HepG2 (cell line): ENCODE results near the gene HERC6. TPM values are rescaled to one million over a fixed set of nuclear protein-coding genes. Genes with fewer than 3 reads are reported as not detected.

Experiments
- ATAC-seq: fragments of 200-7000 bp; cut with Tn5 transposase; 3 replicates; pipeline ENCODE4 v1.9.1; 2020; ENCODE audit warnings: mild to moderate bottlenecking, moderate library complexity
- BruUV-seq: library from RNA; stranded (reverse); fragments of 400-500 nt; replicated peaks from 2 replicates; lab custom pipeline; 2021; lab: Mats Ljungman, UMichigan
- CTCF ChIA-PET: fragments of 300-600 bp; formaldehyde crosslinking; extraction: SDS; loops from one replicate; lab custom pipeline; 2021; ENCODE audit warnings: low total read pairs, inconsistent platforms, low intra/inter-chr PET ratio; lab: Yijun Ruan, JAX
- POLR2A ChIA-PET: fragments of 350-600 bp; sonication (Branson Sonifier 250); formaldehyde crosslinking; loops from one replicate; lab custom pipeline; 2020; ENCODE audit warnings: antibody characterized with exemption, inconsistent platforms; lab: Yijun Ruan, JAX
- DNase-seq: peaks from one replicate; pipeline ENCODE4 v3.0.0-alpha.2; 2015; ENCODE audit warnings: low spot score
- FAIRE-seq: peaks from 3 replicates; lab custom pipeline; 2011; peaks lifted over from hg19 to GRCh38; lab: Jason Lieb, UNC
- H2AFZ ChIP-seq: one replicate; pipeline ENCODE4 v1.6.1; 2011; ENCODE audit warnings: low read length, inconsistent platforms
- H3K27ac ChIP-seq: fragments of 300-600 bp; 3 replicates; pipeline ENCODE4 v1.8.0; 2011; ENCODE audit warnings: mixed run types, mild to moderate bottlenecking, mixed read lengths, low read length, inconsistent platforms; ENCODE audit not compliant: insufficient read depth; ENCODE audit errors: extremely low read length
- H3K27me3 ChIP-seq, 2 experiments: fragments of 200-600 bp in 1 of 2; 2 replicates in 1 of 2; 3 replicates in 1 of 2; pipeline versions ENCODE4 v1.6.0 to v1.8.0; 2011; ENCODE audit warnings: low read length in 2 of 2, mild to moderate bottlenecking in 2 of 2, moderate library complexity in 2 of 2, inconsistent platforms in 1 of 2; ENCODE audit not compliant: insufficient read depth in 2 of 2, control insufficient read depth in 1 of 2
- H3K36me3 ChIP-seq, 2 experiments: fragments of 200-600 bp in 1 of 2; replicated peaks in 1 of 2; 2 replicates in 1 of 2; 3 replicates in 1 of 2; pipeline versions ENCODE4 v1.5.1 to v1.8.0; 2011; ENCODE audit warnings: low read length in 2 of 2, inconsistent platforms in 1 of 2; ENCODE audit not compliant: insufficient read depth in 2 of 2, control insufficient read depth in 1 of 2
- H3K4me1 ChIP-seq: 2 replicates; pipeline ENCODE4 v1.5.1; 2012; ENCODE audit warnings: low read length, inconsistent platforms; ENCODE audit not compliant: insufficient read depth
- H3K4me2 ChIP-seq: 2 replicates; pipeline ENCODE4 v1.6.0; 2011; ENCODE audit warnings: low read depth, low read length, inconsistent platforms
- H3K4me3 ChIP-seq, 3 experiments: fragments of 200-600 bp in 1 of 3; sonication (generic), shearing (Covaris generic) in 1 of 3; replicated peaks in 1 of 3; 2 replicates each; pipeline ENCODE4 v1.5.1; 2011 to 2016; ENCODE audit warnings: low read length in 3 of 3, inconsistent platforms in 2 of 3, low read depth in 2 of 3, mild to moderate bottlenecking in 2 of 3, control low read depth in 1 of 3, mixed read lengths in 1 of 3; ENCODE audit not compliant: insufficient read depth in 1 of 3
- H3K79me2 ChIP-seq: one replicate; pipeline ENCODE4 v1.6.1; 2011; ENCODE audit warnings: low read length, inconsistent platforms; ENCODE audit not compliant: insufficient read depth
- H3K9ac ChIP-seq: 2 replicates; pipeline ENCODE4 v1.6.0; 2011; ENCODE audit warnings: mild to moderate bottlenecking, low read depth, low read length, inconsistent platforms; ENCODE audit not compliant: insufficient read depth
- H3K9me3 ChIP-seq: 2 replicates; pipeline ENCODE4 v1.5.1; 2012; ENCODE audit warnings: mild to moderate bottlenecking, low read length
- H4K20me1 ChIP-seq: 2 replicates; pipeline ENCODE4 v1.6.0; 2011; ENCODE audit warnings: inconsistent platforms, mild to moderate bottlenecking, low read length, moderate library complexity; ENCODE audit not compliant: insufficient read depth
- FUBP1 ChIP-seq: sonication (generic); formaldehyde crosslinking; IDR thresholded peaks from 2 replicates; pipeline ENCODE4 v1.5.1; 2020; ENCODE audit warnings: missing genetic modification reagents, mild to moderate bottlenecking, borderline replicate concordance
- KLF13 ChIP-seq: sonication (generic); formaldehyde crosslinking; IDR thresholded peaks from 2 replicates; pipeline ENCODE4 v1.4.0; 2020; ENCODE audit warnings: mild to moderate bottlenecking, missing genetic modification reagents
- MXD4 ChIP-seq: IDR thresholded peaks from 2 replicates; pipeline ENCODE4 v1.6.1; 2016; ENCODE audit warnings: mild to moderate bottlenecking, missing biosample characterization, missing genetic modification reagents
- RBM22 ChIP-seq: fragments of 200-400 bp; formaldehyde crosslinking; optimal IDR thresholded peaks from 2 replicates; pipeline ENCODE3; 2017; ENCODE audit warnings: mild to moderate bottlenecking, low read length, moderate library complexity
- RELA ChIP-seq: sonication (generic); formaldehyde crosslinking; IDR thresholded peaks from 2 replicates; pipeline ENCODE4 v1.4.0; 2020; ENCODE audit warnings: missing genetic modification reagents
- SMYD3 ChIP-seq: sonication (generic); formaldehyde crosslinking; IDR thresholded peaks from 2 replicates; pipeline ENCODE4 v1.8.1; 2023; ENCODE audit warnings: mild to moderate bottlenecking, missing genetic modification reagents
- ZNF317 ChIP-seq: sonication (generic); formaldehyde crosslinking; IDR thresholded peaks from 2 replicates; pipeline ENCODE4 v1.5.0; 2020; ENCODE audit warnings: mild to moderate bottlenecking, missing genetic modification reagents
- ZNF33B ChIP-seq: sonication (generic); formaldehyde crosslinking; IDR thresholded peaks from 2 replicates; pipeline ENCODE4 v1.5.1; 2020; ENCODE audit warnings: mild to moderate bottlenecking, missing genetic modification reagents
- WGBS: methylation state at CpG from one replicate; pipeline ENCODE4 v1.1.6; 2017; ENCODE audit warnings: low lambda C conversion rate; 5-methylcytosine and 5-hydroxymethylcytosine counted together
- in situ Hi-C: cut with HindIII; loops from 2 replicates; pipeline ENCODE4 v1.10.0; 2017; ENCODE audit warnings: low pct_unique_long_range_greater_than_20kb; ENCODE audit not compliant: extremely low pct_ligation_motif_present
- intact Hi-C: fragments of 100-400 bp; cut with micrococcal nuclease; formaldehyde crosslinking; loops from one replicate; pipeline ENCODE4 v1.10.0; 2022; ENCODE audit not compliant: unreplicated experiment
- polyA plus RNA-seq, 8 experiments: library from polyadenylated mRNA; depleted of rRNA in 3 of 8; stranded (reverse) in 7 of 8; unstranded in 1 of 8; fragments of >200 nt; fragmentation: Illumina TruSeq in 4 of 8; extraction: Trizol in 4 of 8; gene quantifications; 2 replicates each; pipeline versions ENCODE4 v1.2.1 to v1.2.3, GENCODE V29; 2011 to 2016; ENCODE audit warnings: low read depth in 4 of 8, missing spikeins in 1 of 8, mixed read lengths in 1 of 8; ENCODE audit not compliant: insufficient read depth in 1 of 8
- total RNA-seq, 5 experiments: library from RNA; depleted of rRNA; stranded (reverse); fragments of >200 nt; fragmentation: Illumina TruSeq; extraction: Trizol; gene quantifications; 2 replicates each; pipeline ENCODE4 v1.2.3, GENCODE V29; 2016; ENCODE audit warnings: low read depth in 1 of 5
- TF ChIP-seq, protein P1 (sequence below): sonication (generic); formaldehyde crosslinking; IDR thresholded peaks from one replicate; pipeline ENCODE4 v1.5.1; 2020; ENCODE audit warnings: mild to moderate bottlenecking, missing genetic modification reagents; ENCODE audit errors: not compliant biosample characterization
- TF ChIP-seq, protein P2 (sequence below): sonication (generic); formaldehyde crosslinking; conservative IDR thresholded peaks from 2 replicates; pipeline ENCODE4 v1.8.0; 2022; ENCODE audit warnings: low read depth, missing genetic modification reagents
- TF ChIP-seq, protein P3 (sequence below): sonication (generic); formaldehyde crosslinking; IDR thresholded peaks from 2 replicates; pipeline ENCODE4 v1.4.0; 2020; ENCODE audit warnings: missing genetic modification reagents

HERC6 gene
- total and polyA plus RNA-seq, 2 of the 13 experiments (the other 11 are each of a cell fraction or from before 2014, with no cell fraction given), result 0.50 to 2.0 TPM

DNA sequence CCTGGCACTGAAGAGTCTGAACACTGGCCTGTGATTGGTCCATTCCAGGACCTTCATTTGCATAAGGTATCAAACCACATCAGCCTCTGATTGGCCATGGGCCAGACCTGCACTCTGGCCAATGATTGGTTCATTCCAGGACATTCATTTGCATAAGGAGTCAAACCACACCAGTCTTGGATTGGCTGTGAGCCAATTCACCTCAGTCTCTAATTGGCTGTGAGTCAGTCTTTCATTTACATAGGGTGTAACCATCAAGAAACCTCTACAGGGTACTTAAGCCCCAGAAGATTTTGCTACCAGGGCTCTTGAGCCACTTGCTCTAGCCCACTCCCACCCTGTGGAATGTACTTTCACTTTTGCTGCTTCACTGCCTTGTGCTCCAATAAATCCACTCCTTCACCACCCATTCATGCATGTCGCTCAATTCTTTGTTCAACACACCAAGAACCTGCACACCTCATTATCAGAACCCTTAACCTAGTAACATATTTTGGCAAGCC lies 64.1 kb downstream of the HERC6 start:
- H3K9me3 ChIP-seq, result no peaks in the 10 kb centered on the region
- FAIRE-seq, result no peak
- no peak overlapping the region for H2AFZ ChIP-seq
- WGBS, result 54% methylated on average over 1 of the region's 1 CpG
- no peak overlapping the region for H3K4me2 ChIP-seq
- ChIA-PET POLR2A (no interaction called here), CTCF (no interaction called here)
- H3K4me3 ChIP-seq, result no peak overlapping the region
- DNase-seq, result no peak
- no peak overlapping the region for H3K27ac ChIP-seq
- no peak for ATAC-seq
- no peaks in the 10 kb centered on the region for H3K36me3 ChIP-seq
- no peaks in the 10 kb centered on the region for H3K27me3 ChIP-seq
- no peak overlapping the region for H3K9ac ChIP-seq
- no TSS peak for BruUV-seq
- in situ Hi-C loops (no loop called here), intact Hi-C loops (no loop called here)
- H4K20me1 ChIP-seq, result no peaks in the 10 kb centered on the region
- H3K4me1 ChIP-seq, result no peaks in the 10 kb centered on the region
- H3K79me2 ChIP-seq, result no peaks in the 10 kb centered on the region
- TF ChIP-seq MXD4 (CRISPR knock-in tag) (no peak), SMYD3 (CRISPR knock-in tag) (no peak), ZNF317 (CRISPR knock-in tag) (no peak), FUBP1 (CRISPR knock-in tag) (no peak), RBM22 (no peak), KLF13 (CRISPR knock-in tag) (no peak), RELA (CRISPR knock-in tag) (no peak), ZNF33B (CRISPR knock-in tag) (no peak)
- TF ChIP-seq, protein P1, sequence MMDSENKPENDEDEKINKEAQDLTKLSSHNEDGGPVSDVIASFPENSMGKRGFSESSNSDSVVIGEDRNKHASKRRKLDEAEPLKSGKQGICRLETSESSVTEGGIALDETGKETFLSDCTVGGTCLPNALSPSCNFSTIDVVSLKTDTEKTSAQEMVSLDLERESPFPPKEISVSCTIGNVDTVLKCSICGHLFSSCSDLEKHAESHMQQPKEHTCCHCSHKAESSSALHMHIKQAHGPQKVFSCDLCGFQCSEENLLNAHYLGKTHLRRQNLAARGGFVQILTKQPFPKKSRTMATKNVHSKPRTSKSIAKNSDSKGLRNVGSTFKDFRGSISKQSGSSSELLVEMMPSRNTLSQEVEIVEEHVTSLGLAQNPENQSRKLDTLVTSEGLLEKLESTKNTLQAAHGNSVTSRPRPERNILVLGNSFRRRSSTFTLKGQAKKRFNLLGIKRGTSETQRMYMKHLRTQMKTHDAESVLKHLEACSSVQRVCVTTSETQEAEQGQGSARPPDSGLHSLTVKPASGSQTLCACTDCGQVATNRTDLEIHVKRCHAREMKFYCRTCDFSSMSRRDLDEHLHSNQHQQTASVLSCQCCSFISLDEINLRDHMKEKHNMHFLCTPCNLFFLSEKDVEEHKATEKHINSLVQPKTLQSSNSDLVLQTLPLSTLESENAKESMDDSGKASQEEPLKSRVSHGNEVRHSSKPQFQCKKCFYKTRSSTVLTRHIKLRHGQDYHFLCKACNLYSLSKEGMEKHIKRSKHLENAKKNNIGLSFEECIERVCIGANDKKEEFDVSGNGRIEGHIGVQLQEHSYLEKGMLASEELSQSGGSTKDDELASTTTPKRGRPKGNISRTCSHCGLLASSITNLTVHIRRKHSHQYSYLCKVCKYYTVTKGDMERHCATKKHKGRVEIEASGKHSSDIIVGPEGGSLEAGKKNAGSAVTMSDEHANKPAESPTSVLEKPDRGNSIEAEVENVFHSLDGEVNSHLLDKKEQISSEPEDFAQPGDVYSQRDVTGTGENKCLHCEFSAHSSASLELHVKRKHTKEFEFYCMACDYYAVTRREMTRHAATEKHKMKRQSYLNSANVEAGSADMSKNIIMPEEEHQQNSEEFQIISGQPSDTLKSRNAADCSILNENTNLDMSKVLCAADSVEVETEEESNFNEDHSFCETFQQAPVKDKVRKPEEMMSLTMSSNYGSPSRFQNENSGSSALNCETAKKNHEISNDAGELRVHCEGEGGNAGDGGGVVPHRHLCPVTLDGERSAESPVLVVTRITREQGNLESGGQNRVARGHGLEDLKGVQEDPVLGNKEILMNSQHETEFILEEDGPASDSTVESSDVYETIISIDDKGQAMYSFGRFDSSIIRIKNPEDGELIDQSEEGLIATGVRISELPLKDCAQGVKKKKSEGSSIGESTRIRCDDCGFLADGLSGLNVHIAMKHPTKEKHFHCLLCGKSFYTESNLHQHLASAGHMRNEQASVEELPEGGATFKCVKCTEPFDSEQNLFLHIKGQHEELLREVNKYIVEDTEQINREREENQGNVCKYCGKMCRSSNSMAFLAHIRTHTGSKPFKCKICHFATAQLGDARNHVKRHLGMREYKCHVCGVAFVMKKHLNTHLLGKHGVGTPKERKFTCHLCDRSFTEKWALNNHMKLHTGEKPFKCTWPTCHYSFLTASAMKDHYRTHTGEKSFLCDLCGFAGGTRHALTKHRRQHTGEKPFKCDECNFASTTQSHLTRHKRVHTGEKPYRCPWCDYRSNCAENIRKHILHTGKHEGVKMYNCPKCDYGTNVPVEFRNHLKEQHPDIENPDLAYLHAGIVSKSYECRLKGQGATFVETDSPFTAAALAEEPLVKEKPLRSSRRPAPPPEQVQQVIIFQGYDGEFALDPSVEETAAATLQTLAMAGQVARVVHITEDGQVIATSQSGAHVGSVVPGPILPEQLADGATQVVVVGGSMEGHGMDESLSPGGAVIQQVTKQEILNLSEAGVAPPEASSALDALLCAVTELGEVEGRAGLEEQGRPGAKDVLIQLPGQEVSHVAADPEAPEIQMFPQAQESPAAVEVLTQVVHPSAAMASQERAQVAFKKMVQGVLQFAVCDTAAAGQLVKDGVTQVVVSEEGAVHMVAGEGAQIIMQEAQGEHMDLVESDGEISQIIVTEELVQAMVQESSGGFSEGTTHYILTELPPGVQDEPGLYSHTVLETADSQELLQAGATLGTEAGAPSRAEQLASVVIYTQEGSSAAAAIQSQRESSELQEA, result no peak
- TF ChIP-seq, protein P2, sequence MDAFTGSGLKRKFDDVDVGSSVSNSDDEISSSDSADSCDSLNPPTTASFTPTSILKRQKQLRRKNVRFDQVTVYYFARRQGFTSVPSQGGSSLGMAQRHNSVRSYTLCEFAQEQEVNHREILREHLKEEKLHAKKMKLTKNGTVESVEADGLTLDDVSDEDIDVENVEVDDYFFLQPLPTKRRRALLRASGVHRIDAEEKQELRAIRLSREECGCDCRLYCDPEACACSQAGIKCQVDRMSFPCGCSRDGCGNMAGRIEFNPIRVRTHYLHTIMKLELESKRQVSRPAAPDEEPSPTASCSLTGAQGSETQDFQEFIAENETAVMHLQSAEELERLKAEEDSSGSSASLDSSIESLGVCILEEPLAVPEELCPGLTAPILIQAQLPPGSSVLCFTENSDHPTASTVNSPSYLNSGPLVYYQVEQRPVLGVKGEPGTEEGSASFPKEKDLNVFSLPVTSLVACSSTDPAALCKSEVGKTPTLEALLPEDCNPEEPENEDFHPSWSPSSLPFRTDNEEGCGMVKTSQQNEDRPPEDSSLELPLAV, result no peak
- TF ChIP-seq, protein P3, sequence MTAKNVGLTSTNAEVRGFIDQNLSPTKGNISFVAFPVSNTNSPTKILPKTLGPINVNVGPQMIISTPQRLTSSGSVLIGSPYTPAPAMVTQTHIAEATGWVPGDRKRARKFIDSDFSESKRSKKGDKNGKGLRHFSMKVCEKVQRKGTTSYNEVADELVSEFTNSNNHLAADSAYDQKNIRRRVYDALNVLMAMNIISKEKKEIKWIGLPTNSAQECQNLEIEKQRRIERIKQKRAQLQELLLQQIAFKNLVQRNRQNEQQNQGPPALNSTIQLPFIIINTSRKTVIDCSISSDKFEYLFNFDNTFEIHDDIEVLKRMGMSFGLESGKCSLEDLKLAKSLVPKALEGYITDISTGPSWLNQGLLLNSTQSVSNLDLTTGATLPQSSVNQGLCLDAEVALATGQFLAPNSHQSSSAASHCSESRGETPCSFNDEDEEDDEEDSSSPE, result no peak
